KMS-11 (cell line): Measurements from ENCODE around the gene ZNF800.

Experiments
- H2AFZ ChIP-seq: fragments of 200-600 bp; sonication (generic); 2 replicates; pipeline ENCODE4 v1.6.1; 2016; ENCODE audit warnings: antibody characterized with exemption, mixed run types, low read depth
- H3K27ac ChIP-seq: fragments of 200-600 bp; sonication (generic); 2 replicates; pipeline ENCODE4 v1.6.1; 2016; ENCODE audit warnings: mild to moderate bottlenecking, mixed run types
- H3K27me3 ChIP-seq: fragments of 200-600 bp; sonication (generic); 2 replicates; pipeline ENCODE4 v1.6.1; 2017; ENCODE audit warnings: mild to moderate bottlenecking, low read depth, mixed run types, moderate library complexity; ENCODE audit not compliant: insufficient read depth
- H3K36me3 ChIP-seq: fragments of 200-600 bp; sonication (generic); 2 replicates; pipeline ENCODE4 v1.6.1; 2017; ENCODE audit warnings: mild to moderate bottlenecking, mixed run types; ENCODE audit not compliant: insufficient read depth
- H3K4me1 ChIP-seq: fragments of 200-600 bp; sonication (generic); 2 replicates; pipeline ENCODE4 v1.6.1; 2016; ENCODE audit warnings: mild to moderate bottlenecking, low read depth, mixed run types; ENCODE audit not compliant: poor library complexity, severe bottlenecking
- H3K4me2 ChIP-seq: fragments of 200-600 bp; sonication (generic); 2 replicates; pipeline ENCODE4 v1.7.0; 2016; ENCODE audit warnings: mild to moderate bottlenecking, mixed run types
- H3K4me3 ChIP-seq: fragments of 200-600 bp; sonication (generic); IDR thresholded peaks from 2 replicates; pipeline ENCODE4 v1.6.1; 2017; ENCODE audit warnings: low read depth, low read length, mixed read lengths; ENCODE audit not compliant: insufficient read depth
- H3K79me2 ChIP-seq: fragments of 200-600 bp; sonication (generic); 2 replicates; pipeline ENCODE4 v1.6.1; 2016; ENCODE audit warnings: low read depth, mixed run types; ENCODE audit not compliant: insufficient read depth
- H3K9ac ChIP-seq: fragments of 200-600 bp; sonication (generic); 2 replicates; pipeline ENCODE4 v1.6.1; 2016; ENCODE audit warnings: mild to moderate bottlenecking, mixed run types
- H4K20me1 ChIP-seq: fragments of 200-600 bp; sonication (generic); 2 replicates; pipeline ENCODE4 v1.6.1; 2016; ENCODE audit warnings: mild to moderate bottlenecking, mixed run types; ENCODE audit not compliant: insufficient read depth
- TF ChIP-seq, protein P1 (sequence below): fragments of 200-600 bp; sonication (generic); conservative IDR thresholded peaks from 2 replicates; pipeline ENCODE4 v1.6.1; 2017; ENCODE audit warnings: low read depth, mild to moderate bottlenecking, antibody characterized with exemption, low read length, moderate library complexity, mixed read lengths

The ZNF800 gene

GRCh38 chr7:127365957-127366315 is 26.6 kb downstream of the ZNF800 start:
- H3K4me1 ChIP-seq = no peaks in the 10 kb centered on the region
- H4K20me1 ChIP-seq = no peaks in the 10 kb centered on the region; the same call in 1 of the 2 replicates
- no peak overlapping the region for H3K4me3 ChIP-seq
- no peaks in the 10 kb centered on the region for H3K36me3 ChIP-seq
- no peak overlapping the region for H2AFZ ChIP-seq
- H3K27me3 ChIP-seq = no peaks in the 10 kb centered on the region
- no peak overlapping the region for H3K27ac ChIP-seq
- no peaks in the 10 kb centered on the region for H3K79me2 ChIP-seq
- no peak overlapping the region for H3K9ac ChIP-seq
- TF ChIP-seq, protein P1, sequence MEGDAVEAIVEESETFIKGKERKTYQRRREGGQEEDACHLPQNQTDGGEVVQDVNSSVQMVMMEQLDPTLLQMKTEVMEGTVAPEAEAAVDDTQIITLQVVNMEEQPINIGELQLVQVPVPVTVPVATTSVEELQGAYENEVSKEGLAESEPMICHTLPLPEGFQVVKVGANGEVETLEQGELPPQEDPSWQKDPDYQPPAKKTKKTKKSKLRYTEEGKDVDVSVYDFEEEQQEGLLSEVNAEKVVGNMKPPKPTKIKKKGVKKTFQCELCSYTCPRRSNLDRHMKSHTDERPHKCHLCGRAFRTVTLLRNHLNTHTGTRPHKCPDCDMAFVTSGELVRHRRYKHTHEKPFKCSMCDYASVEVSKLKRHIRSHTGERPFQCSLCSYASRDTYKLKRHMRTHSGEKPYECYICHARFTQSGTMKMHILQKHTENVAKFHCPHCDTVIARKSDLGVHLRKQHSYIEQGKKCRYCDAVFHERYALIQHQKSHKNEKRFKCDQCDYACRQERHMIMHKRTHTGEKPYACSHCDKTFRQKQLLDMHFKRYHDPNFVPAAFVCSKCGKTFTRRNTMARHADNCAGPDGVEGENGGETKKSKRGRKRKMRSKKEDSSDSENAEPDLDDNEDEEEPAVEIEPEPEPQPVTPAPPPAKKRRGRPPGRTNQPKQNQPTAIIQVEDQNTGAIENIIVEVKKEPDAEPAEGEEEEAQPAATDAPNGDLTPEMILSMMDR = no peak
- no peak overlapping the region for H3K4me2 ChIP-seq

DNA sequence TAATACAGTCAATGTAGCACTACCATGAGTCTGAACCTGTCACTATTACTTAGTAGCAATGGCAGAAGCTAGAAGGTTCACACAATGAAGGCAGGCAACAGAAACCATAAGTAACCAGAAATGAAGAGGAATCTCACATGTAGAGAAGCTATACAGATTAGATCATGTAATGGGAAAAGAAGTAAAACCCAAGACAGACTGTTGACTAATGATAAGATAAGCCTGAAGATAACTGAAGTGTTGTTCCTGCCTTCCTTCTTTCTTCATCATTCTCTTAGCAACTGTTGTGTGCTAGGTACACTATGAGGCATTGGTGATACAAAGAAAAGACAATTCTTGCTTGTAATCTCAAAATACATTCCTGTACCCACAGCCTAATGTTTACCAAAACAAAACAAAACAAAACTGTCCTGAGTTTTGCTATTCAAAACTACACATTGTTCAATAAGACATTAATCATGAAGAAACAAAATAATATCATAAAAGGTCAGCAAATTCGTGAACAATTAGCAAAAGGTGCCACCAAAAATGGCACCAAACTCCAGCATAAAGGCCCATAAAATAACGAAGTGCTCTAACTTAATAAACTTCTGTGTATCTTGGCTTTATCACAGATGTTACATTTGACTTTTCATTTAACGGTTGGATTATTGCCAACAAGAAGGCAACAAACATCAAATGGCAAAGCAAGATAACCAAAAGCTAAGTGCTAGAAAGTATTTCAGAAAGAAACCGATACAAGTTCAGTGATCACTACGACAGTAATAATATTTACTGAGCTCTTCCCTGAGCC is 27.1 kb downstream of the ZNF800 start:
- TF ChIP-seq, protein P1 = no peak
- no peaks in the 10 kb centered on the region; the same call in 1 of the 2 replicates for H4K20me1 ChIP-seq
- H3K4me3 ChIP-seq = no peak overlapping the region
- no peak overlapping the region for H3K4me2 ChIP-seq
- H3K27me3 ChIP-seq = no peaks in the 10 kb centered on the region
- H2AFZ ChIP-seq = no peak overlapping the region
- H3K36me3 ChIP-seq = no peaks in the 10 kb centered on the region
- H3K4me1 ChIP-seq = no peaks in the 10 kb centered on the region
- no peak overlapping the region for H3K27ac ChIP-seq
- no peak overlapping the region for H3K9ac ChIP-seq
- no peaks in the 10 kb centered on the region for H3K79me2 ChIP-seq

GRCh38 chr7:127362364-127363027 is 30.0 kb downstream of the ZNF800 start:
- H3K36me3 ChIP-seq = no peaks in the 10 kb centered on the region
- no peaks in the 10 kb centered on the region for H3K27me3 ChIP-seq
- H3K9ac ChIP-seq = no peak overlapping the region

DNA sequence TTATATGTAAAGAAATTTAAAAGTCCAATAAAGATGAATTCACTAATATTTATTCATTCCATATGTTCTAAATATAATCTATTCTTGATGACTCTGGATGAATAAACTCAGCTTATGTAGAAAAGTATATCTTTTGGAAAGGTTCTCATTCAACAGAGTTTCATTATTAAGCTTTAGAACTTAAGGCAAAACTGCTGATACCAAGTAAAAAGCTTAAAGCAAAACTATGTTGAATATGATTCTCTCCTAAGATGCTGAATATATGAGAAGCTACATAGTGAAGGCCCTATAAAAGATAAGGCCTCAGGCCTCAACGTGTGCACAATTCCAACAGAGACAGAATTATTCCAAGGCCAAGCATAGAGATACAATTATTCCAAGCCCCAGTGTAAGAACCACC is 30.8 kb downstream of the ZNF800 start:
- no peaks in the 10 kb centered on the region for H3K4me1 ChIP-seq
- H3K9ac ChIP-seq = no peak overlapping the region
- H4K20me1 ChIP-seq = no peaks in the 10 kb centered on the region
- H3K4me3 ChIP-seq = no peak overlapping the region
- no peak overlapping the region for H2AFZ ChIP-seq
- no peaks in the 10 kb centered on the region for H3K79me2 ChIP-seq
- H3K27me3 ChIP-seq = no peaks in the 10 kb centered on the region
- no peak overlapping the region for H3K4me2 ChIP-seq
- TF ChIP-seq, protein P1 = no peak
- no peak overlapping the region for H3K27ac ChIP-seq
- H3K36me3 ChIP-seq = no peaks in the 10 kb centered on the region

More at GRCh38 chr7:127362364-127363027, 30.0 kb downstream of the ZNF800 start:
- H3K27ac ChIP-seq = no peak overlapping the region
- H3K4me1 ChIP-seq = no peaks in the 10 kb centered on the region
- TF ChIP-seq, protein P1 = no peak
- H4K20me1 ChIP-seq = no peaks in the 10 kb centered on the region
- H3K4me2 ChIP-seq = no peak overlapping the region
- no peak overlapping the region for H3K4me3 ChIP-seq
- no peaks in the 10 kb centered on the region for H3K79me2 ChIP-seq
- H2AFZ ChIP-seq = no peak overlapping the region
